ENCODE data around the gene MLH3. TPM values are rescaled to one million over a fixed set of nuclear protein-coding genes. Genes with fewer than 3 reads are reported as not detected.
"Not testable (repeated sequence)": the region's sequence is repeated elsewhere in the genome, so short reads cannot be mapped to it uniquely, and the experiment has no call there.

MLH3 gene
- polyA plus RNA-seq, 3 donors, result 3.4 to 6.3 (median 5.1) TPM

GRCh38 chr14:75001899-75002298, 49.4 kb downstream of the MLH3 start:
- Histone ChIP-seq H4K20me1 (ENCODE audit: insufficient read depth, low read length) (no peaks in the 10 kb centered on the region), H2AFZ (ENCODE audit: insufficient read depth, low read depth, low read length, poor library complexity, severe bottlenecking) (peak overlapping the region; percentile 97), H3K27ac (ENCODE audit: low read depth in 1 of 2, low read length in 2 of 2) (peak overlapping the region; percentile 68 to 89), H3K36me3 (replicated peaks in 1 of 2; ENCODE audit: control insufficient read depth in 1 of 2, insufficient read depth in 2 of 2, low read length in 2 of 2) (peaks cover 14 to 23% of the 10 kb centered on the region in 2 donors), H3K9ac (ENCODE audit: insufficient read depth, low read length, poor library complexity, severe bottlenecking) (peak overlapping the region; percentile 86), H3K9me3 (replicated peaks in 1 of 2; ENCODE audit: control insufficient read depth in 1 of 2, insufficient read depth in 1 of 2, low read length in 2 of 2) (peaks cover 0 to 5% of the 10 kb centered on the region in 2 donors), H3K4me3 (replicated peaks in 1 of 3; ENCODE audit: low read depth in 2 of 3, low read length in 3 of 3) (peak overlapping the region; percentile 63 to 96 (median 87)), H3K79me2 (ENCODE audit: insufficient read depth, low read length) (peaks cover 22% of the 10 kb centered on the region), H3K27me3 (ENCODE audit: control insufficient read depth in 2 of 2, insufficient read depth in 2 of 2, low read length in 2 of 2) (no peaks in the 10 kb centered on the region), H3K4me2 (replicated peaks; ENCODE audit: extremely low read depth, low read length, poor library complexity, severe bottlenecking) (peak overlapping the region; percentile 86), H3K4me1 (ENCODE audit: control insufficient read depth in 1 of 2, insufficient read depth in 2 of 2, low read length in 2 of 2) (peaks cover 18 to 21% of the 10 kb centered on the region in 2 donors)
- Mint-ChIP-seq H3K27ac (peak overlapping the region; percentile 93 to 99 (median 97)), H3K4me1 (peaks cover 27% of the 10 kb centered on the region), H3K36me3 (peaks cover 21 to 28% of the 10 kb centered on the region in 2 donors), H3K27me3 (ENCODE audit: low read depth in 3 of 3) (peaks cover 0 to 4% (median 2%) of the 10 kb centered on the region in 3 donors), H3K4me3 (peak overlapping the region; percentile 98 to 99), H3K9me3 (peaks cover 0 to 5% (median 0%) of the 10 kb centered on the region in 7 donors)
- DNase-seq, result no peak
- no CpG with 5 or more reads among the region's 1 CpG for WGBS (ENCODE audit: insufficient coverage)
- intact Hi-C loops (cut with micrococcal nuclease), result loop anchor here in 1 of 2 donors (5.0 to 10.0 kb wide), 2 partner anchors 35 to 63 kb away; partner anchors contain the start of genes ACYP1 and ZC2HC1C
- no peak for TF ChIP-seq CTCF (IDR thresholded peaks at IDR 0.05)

GRCh38 chr14:75001261-75001660, 50.0 kb downstream of the MLH3 start:
- H3K4me2 ChIP-seq (replicated peaks; ENCODE audit: extremely low read depth, low read length, poor library complexity, severe bottlenecking), result no peak overlapping the region
- Mint-ChIP-seq H3K27me3 (ENCODE audit: low read depth in 3 of 3) (peaks cover 0 to 4% (median 2%) of the 10 kb centered on the region in 3 donors), H3K4me1 (peaks cover 27% of the 10 kb centered on the region), H3K4me3 (no peak overlapping the region), H3K36me3 (peaks cover 15 to 22% of the 10 kb centered on the region in 2 donors), H3K27ac (no peak overlapping the region), H3K9me3 (peaks cover 0 to 5% (median under 1%) of the 10 kb centered on the region in 7 donors)
- H3K9ac ChIP-seq (ENCODE audit: insufficient read depth, low read length, poor library complexity, severe bottlenecking), result no peak overlapping the region
- no peak for DNase-seq
- H3K9me3 ChIP-seq (replicated peaks in 1 of 2; ENCODE audit: control insufficient read depth in 1 of 2, insufficient read depth in 1 of 2, low read length in 2 of 2), result peaks cover 0 to 5% of the 10 kb centered on the region in 2 donors
- H4K20me1 ChIP-seq (ENCODE audit: insufficient read depth, low read length), result no peaks in the 10 kb centered on the region
- H3K4me1 ChIP-seq (ENCODE audit: control insufficient read depth in 1 of 2, insufficient read depth in 2 of 2, low read length in 2 of 2), result peaks cover 18 to 21% of the 10 kb centered on the region in 2 donors
- no peak overlapping the region for H3K27ac ChIP-seq (ENCODE audit: low read depth in 1 of 2, low read length in 2 of 2)
- H3K79me2 ChIP-seq (ENCODE audit: insufficient read depth, low read length), result peaks cover 22% of the 10 kb centered on the region
- TF ChIP-seq CTCF (IDR thresholded peaks at IDR 0.05), result no peak
- intact Hi-C loops (cut with micrococcal nuclease), result loop anchor here in 1 of 2 donors (5.0 to 10.0 kb wide), 2 partner anchors 34 to 64 kb away; partner anchors contain the start of genes ACYP1 and ZC2HC1C
- no CpG with 5 or more reads among the region's 2 CpGs for WGBS (ENCODE audit: insufficient coverage)
- no peaks in the 10 kb centered on the region for H3K27me3 ChIP-seq (ENCODE audit: control insufficient read depth in 2 of 2, insufficient read depth in 2 of 2, low read length in 2 of 2)
- peaks cover 8 to 17% of the 10 kb centered on the region in 2 donors for H3K36me3 ChIP-seq (replicated peaks in 1 of 2; ENCODE audit: control insufficient read depth in 1 of 2, insufficient read depth in 2 of 2, low read length in 2 of 2)
- no peak overlapping the region for H2AFZ ChIP-seq (ENCODE audit: insufficient read depth, low read depth, low read length, poor library complexity, severe bottlenecking)
- H3K4me3 ChIP-seq (replicated peaks in 1 of 3; ENCODE audit: low read depth in 2 of 3, low read length in 3 of 3), result no peak overlapping the region

GRCh38 chr14:74995781-74996180, 55.5 kb downstream of the MLH3 start:
- H3K4me2 ChIP-seq (replicated peaks; ENCODE audit: extremely low read depth, low read length, poor library complexity, severe bottlenecking); H3K4me1 ChIP-seq (ENCODE audit: control insufficient read depth in 1 of 2, insufficient read depth in 2 of 2, low read length in 2 of 2); H3K27me3 Mint-ChIP-seq (ENCODE audit: low read depth in 3 of 3); H3K9ac ChIP-seq (ENCODE audit: insufficient read depth, low read length, poor library complexity, severe bottlenecking); H3K27ac ChIP-seq (ENCODE audit: low read depth in 1 of 2, low read length in 2 of 2); H3K79me2 ChIP-seq (ENCODE audit: insufficient read depth, low read length); H3K36me3 Mint-ChIP-seq; intact Hi-C loops (cut with micrococcal nuclease); H3K4me3 ChIP-seq (replicated peaks in 1 of 3; ENCODE audit: low read depth in 2 of 3, low read length in 3 of 3); H3K9me3 ChIP-seq (replicated peaks in 1 of 2; ENCODE audit: control insufficient read depth in 1 of 2, insufficient read depth in 1 of 2, low read length in 2 of 2); DNase-seq; H3K27me3 ChIP-seq (ENCODE audit: control insufficient read depth in 2 of 2, insufficient read depth in 2 of 2, low read length in 2 of 2); H4K20me1 ChIP-seq (ENCODE audit: insufficient read depth, low read length); H2AFZ ChIP-seq (ENCODE audit: insufficient read depth, low read depth, low read length, poor library complexity, severe bottlenecking); H3K27ac Mint-ChIP-seq; H3K4me1 Mint-ChIP-seq; H3K36me3 ChIP-seq (replicated peaks in 1 of 2; ENCODE audit: control insufficient read depth in 1 of 2, insufficient read depth in 2 of 2, low read length in 2 of 2); H3K9me3 Mint-ChIP-seq; H3K4me3 Mint-ChIP-seq: not testable (repeated sequence)
- WGBS (ENCODE audit: insufficient coverage), result no CpG with 5 or more reads among the region's 7 CpGs

Measured in CD14-positive monocyte (primary cell).